UCSD-AML1 (cell line): ENCODE data around the gene SLC26A4.
"Not testable (repeated sequence)": the region's sequence is repeated elsewhere in the genome, so short reads cannot be mapped to it uniquely, and the experiment has no call there.

Experiments used
- DNase-seq: peaks from one replicate; lab custom pipeline; 2025; ENCODE audit not compliant: unreplicated experiment; lab: John Stamatoyannopoulos, UW

The SLC26A4 gene

GRCh38 chr7:107660381-107661080 is at the start of gene SLC26A4:
TSS of gene SLC26A4 (plus strand) at chr7:107660828. CDS start at chr7:107661642, 814 bp downstream.
- DNase-seq = no peak

- DNase-seq = no peak
Observed at GRCh38 chr7:107613439-107613838, 47.2 kb upstream of the SLC26A4 start.

- no peak for DNase-seq
Observed at GRCh38 chr7:107613948-107614347, 46.7 kb upstream of the SLC26A4 start.

- no peak for DNase-seq
Observed at GRCh38 chr7:107614425-107614824, 46.2 kb upstream of the SLC26A4 start.

GRCh38 chr7:107615910-107616680 is 44.5 kb upstream of the SLC26A4 start:
- DNase-seq = no peak

GRCh38 chr7:107622429-107622828 is 38.2 kb upstream of the SLC26A4 start:
- DNase-seq = no peak

GRCh38 chr7:107622894-107623293 is 37.7 kb upstream of the SLC26A4 start:
- DNase-seq = no peak

GRCh38 chr7:107627002-107627401 is 33.6 kb upstream of the SLC26A4 start:
- DNase-seq = no peak

GRCh38 chr7:107628461-107629064 is 32.1 kb upstream of the SLC26A4 start:
- DNase-seq = peak; percentile 25

GRCh38 chr7:107630342-107630741 is 30.3 kb upstream of the SLC26A4 start:
- DNase-seq = no peak

GRCh38 chr7:107631588-107632491 is 28.8 kb upstream of the SLC26A4 start:
- DNase-seq = no peak

- DNase-seq = no peak
Observed at GRCh38 chr7:107632492-107632865, 28.1 kb upstream of the SLC26A4 start.

GRCh38 chr7:107638594-107638993 is 22.0 kb upstream of the SLC26A4 start:
- DNase-seq = no peak

- DNase-seq = not testable (repeated sequence)
Observed at GRCh38 chr7:107639070-107639469, 21.6 kb upstream of the SLC26A4 start.

- no peak for DNase-seq
Observed at GRCh38 chr7:107641676-107642075, 19.0 kb upstream of the SLC26A4 start.

- DNase-seq = no peak
Observed at GRCh38 chr7:107642501-107642900, 18.1 kb upstream of the SLC26A4 start.

GRCh38 chr7:107643407-107643806 is 17.2 kb upstream of the SLC26A4 start:
- no peak for DNase-seq

- DNase-seq = no peak
Observed at GRCh38 chr7:107643938-107644308, 16.7 kb upstream of the SLC26A4 start.

GRCh38 chr7:107644309-107644974 is 16.2 kb upstream of the SLC26A4 start:
- no peak for DNase-seq

GRCh38 chr7:107652642-107653041 is 8.0 kb upstream of the SLC26A4 start:
- DNase-seq = no peak

GRCh38 chr7:107658467-107658866 is 2.2 kb upstream of the SLC26A4 start:
- no peak for DNase-seq
